WTC11 (cell line): Measurements from ENCODE around the gene SPTB. TPM values are rescaled to one million over a fixed set of nuclear protein-coding genes. Genes with fewer than 3 reads are reported as not detected.

Experiments used
- ATAC-seq: fragments of 200-7000 bp; cut with Tn5 transposase; 2 replicates; pipeline ENCODE4 v1.10.0; 2021; ENCODE audit warnings: mild to moderate bottlenecking, moderate library complexity
- CTCF ChIA-PET: fragments of 300-600 bp; sonication (Branson Sonifier 250); formaldehyde crosslinking; loops from one replicate; lab custom pipeline; 2021; ENCODE audit warnings: antibody characterized with exemption; lab: Charles Lee
- POLR2A ChIA-PET: fragments of 350-600 bp; sonication (Branson Sonifier 250); formaldehyde crosslinking; loops from one replicate; lab custom pipeline; 2021; ENCODE audit warnings: antibody characterized with exemption; lab: Charles Lee
- DNase-seq: peaks from one replicate; pipeline ENCODE4 v3.0.0; 2021; ENCODE audit warnings: low spot score
- H3K27ac Mint-ChIP-seq: 2 replicates; pipeline ENCODE4 v1.8.0; 2021; ENCODE audit warnings: mixed read lengths
- H3K27me3 Mint-ChIP-seq: 2 replicates; pipeline ENCODE4 v1.8.0; 2021; ENCODE audit warnings: low read depth, mild to moderate bottlenecking, moderate library complexity, mixed read lengths
- H3K36me3 Mint-ChIP-seq: 2 replicates; pipeline ENCODE4 v1.8.0; 2021; ENCODE audit warnings: mixed read lengths
- H3K4me1 Mint-ChIP-seq: 2 replicates; pipeline ENCODE4 v1.8.0; 2022; ENCODE audit warnings: mixed read lengths
- H3K4me3 Mint-ChIP-seq: 2 replicates; pipeline ENCODE4 v1.8.0; 2021; ENCODE audit warnings: mild to moderate bottlenecking, moderate library complexity, mixed read lengths
- H3K9me3 Mint-ChIP-seq: 2 replicates; pipeline ENCODE4 v1.8.0; 2021; ENCODE audit warnings: mixed read lengths
- KAT7 ChIP-seq: sonication (generic); formaldehyde crosslinking; IDR thresholded peaks from 2 replicates; pipeline ENCODE4 v1.8.1; 2023; ENCODE audit warnings: missing genetic modification reagents, mild to moderate bottlenecking, borderline replicate concordance
- SP1 ChIP-seq: sonication (generic); formaldehyde crosslinking; conservative IDR thresholded peaks from 2 replicates; pipeline ENCODE4 v1.8.1; 2022; ENCODE audit warnings: missing genetic modification reagents
- ZMAT4 ChIP-seq: fragments of 250-450 bp; sonication (Bioruptor Pico); IDR thresholded peaks from 2 replicates; pipeline ENCODE4 v1.9.0; 2021; ENCODE audit warnings: mild to moderate bottlenecking
- ZNF121 ChIP-seq: sonication (generic); formaldehyde crosslinking; IDR thresholded peaks from 2 replicates; pipeline ENCODE4 v1.8.0; 2023; ENCODE audit warnings: missing genetic modification reagents
- total RNA-seq: library from RNA; stranded (reverse); gene quantifications from 3 replicates; pipeline ENCODE4 v1.2.3, GENCODE V29; 2021
- TF ChIP-seq, protein P1 (sequence below): sonication (generic); formaldehyde crosslinking; IDR thresholded peaks from 2 replicates; pipeline ENCODE4 v1.8.0; 2022; ENCODE audit warnings: mild to moderate bottlenecking, missing genetic modification reagents
- TF ChIP-seq, protein P2 (sequence below): sonication (generic); formaldehyde crosslinking; IDR thresholded peaks from 2 replicates; pipeline ENCODE4 v1.8.1; 2023; ENCODE audit warnings: mild to moderate bottlenecking, missing genetic modification reagents
- TF ChIP-seq, protein P3 (sequence below): fragments of 250-450 bp; sonication (Bioruptor Pico); conservative IDR thresholded peaks from 2 replicates; pipeline ENCODE4 v1.9.0; 2021; ENCODE audit warnings: mild to moderate bottlenecking
- TF ChIP-seq, protein P4 (sequence below): sonication (generic); formaldehyde crosslinking; IDR thresholded peaks from 2 replicates; pipeline ENCODE4 v1.8.0; 2023; ENCODE audit warnings: mild to moderate bottlenecking, missing genetic modification reagents
- TF ChIP-seq, protein P5 (sequence below): sonication (generic); formaldehyde crosslinking; IDR thresholded peaks from 2 replicates; pipeline ENCODE4 v1.8.0; 2023; ENCODE audit warnings: missing genetic modification reagents, mild to moderate bottlenecking, borderline replicate concordance
- TF ChIP-seq, protein P6 (sequence below): sonication (generic); formaldehyde crosslinking; IDR thresholded peaks from 2 replicates; pipeline ENCODE4 v1.8.1; 2023; ENCODE audit warnings: mild to moderate bottlenecking, missing genetic modification reagents, borderline replicate concordance

SPTB gene
- total RNA-seq, 1 experiment from 2014 or later = 3.2 TPM

DNA sequence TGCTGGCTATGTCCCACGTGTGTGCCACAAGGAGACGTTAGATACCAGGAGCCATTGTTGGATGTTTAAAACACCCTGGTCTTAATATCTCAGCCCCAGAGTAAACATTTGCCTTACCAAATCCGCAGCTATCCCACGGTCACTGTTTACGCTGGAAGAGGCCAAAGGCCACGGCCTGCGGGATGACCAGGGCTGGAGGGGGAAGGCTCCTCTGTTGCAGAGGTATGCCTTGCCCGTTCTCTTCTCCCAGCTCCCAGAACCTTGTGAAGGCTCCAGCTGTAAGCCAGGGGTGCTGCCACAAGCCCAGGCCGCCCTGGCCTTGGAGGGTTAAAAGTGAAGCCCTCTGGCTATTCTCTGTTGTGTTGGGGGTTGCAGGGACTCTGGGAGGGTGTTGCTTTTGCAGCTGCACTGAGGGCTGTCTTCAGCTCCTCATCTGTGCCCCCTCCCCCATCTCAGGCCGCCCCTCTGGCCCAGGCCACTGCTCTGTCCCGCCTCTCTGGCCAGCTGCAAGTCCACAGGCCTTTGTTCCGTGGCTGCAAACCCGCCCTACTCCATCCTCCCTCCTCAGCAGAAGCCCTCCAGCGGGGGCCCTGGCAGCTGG is 173.0 kb downstream of the SPTB start:
- H3K36me3 Mint-ChIP-seq = peaks cover 6% of the 10 kb centered on the region
- POLR2A ChIA-PET = interaction anchor here (1.1 to 6.7 kb wide), 5 partner anchors 8 to 24 kb away, joined by 3 to 52 read pairs (median 3); no protein-coding TSS in a partner anchor
- CTCF ChIA-PET = interaction anchor here (0.7 to 5.9 kb wide), 11 partner anchors 10 to 166 kb away, joined by 3 to 40 read pairs (median 4); partner anchors contain the start of gene HSPA2
- H3K4me3 Mint-ChIP-seq = peak overlapping the region; percentile 84
- peaks cover under 1% of the 10 kb centered on the region; the same call in 1 of the 2 replicates for H3K9me3 Mint-ChIP-seq
- TF ChIP-seq, protein P1, sequence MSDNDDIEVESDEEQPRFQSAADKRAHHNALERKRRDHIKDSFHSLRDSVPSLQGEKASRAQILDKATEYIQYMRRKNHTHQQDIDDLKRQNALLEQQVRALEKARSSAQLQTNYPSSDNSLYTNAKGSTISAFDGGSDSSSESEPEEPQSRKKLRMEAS = 0 out of 2 replicates have a peak, but pooled peaks have one; percentile 39
- no peak for TF ChIP-seq ZMAT4 (CRISPR knock-in tag)
- 0 out of 2 replicates have a peak, but pooled peaks have one; percentile 31 for TF ChIP-seq SP1
- TF ChIP-seq, protein P2, sequence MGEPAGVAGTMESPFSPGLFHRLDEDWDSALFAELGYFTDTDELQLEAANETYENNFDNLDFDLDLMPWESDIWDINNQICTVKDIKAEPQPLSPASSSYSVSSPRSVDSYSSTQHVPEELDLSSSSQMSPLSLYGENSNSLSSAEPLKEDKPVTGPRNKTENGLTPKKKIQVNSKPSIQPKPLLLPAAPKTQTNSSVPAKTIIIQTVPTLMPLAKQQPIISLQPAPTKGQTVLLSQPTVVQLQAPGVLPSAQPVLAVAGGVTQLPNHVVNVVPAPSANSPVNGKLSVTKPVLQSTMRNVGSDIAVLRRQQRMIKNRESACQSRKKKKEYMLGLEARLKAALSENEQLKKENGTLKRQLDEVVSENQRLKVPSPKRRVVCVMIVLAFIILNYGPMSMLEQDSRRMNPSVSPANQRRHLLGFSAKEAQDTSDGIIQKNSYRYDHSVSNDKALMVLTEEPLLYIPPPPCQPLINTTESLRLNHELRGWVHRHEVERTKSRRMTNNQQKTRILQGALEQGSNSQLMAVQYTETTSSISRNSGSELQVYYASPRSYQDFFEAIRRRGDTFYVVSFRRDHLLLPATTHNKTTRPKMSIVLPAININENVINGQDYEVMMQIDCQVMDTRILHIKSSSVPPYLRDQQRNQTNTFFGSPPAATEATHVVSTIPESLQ (CRISPR knock-in tag) = no peak
- no peak for TF ChIP-seq KAT7 (CRISPR knock-in tag)
- TF ChIP-seq, protein P3, sequence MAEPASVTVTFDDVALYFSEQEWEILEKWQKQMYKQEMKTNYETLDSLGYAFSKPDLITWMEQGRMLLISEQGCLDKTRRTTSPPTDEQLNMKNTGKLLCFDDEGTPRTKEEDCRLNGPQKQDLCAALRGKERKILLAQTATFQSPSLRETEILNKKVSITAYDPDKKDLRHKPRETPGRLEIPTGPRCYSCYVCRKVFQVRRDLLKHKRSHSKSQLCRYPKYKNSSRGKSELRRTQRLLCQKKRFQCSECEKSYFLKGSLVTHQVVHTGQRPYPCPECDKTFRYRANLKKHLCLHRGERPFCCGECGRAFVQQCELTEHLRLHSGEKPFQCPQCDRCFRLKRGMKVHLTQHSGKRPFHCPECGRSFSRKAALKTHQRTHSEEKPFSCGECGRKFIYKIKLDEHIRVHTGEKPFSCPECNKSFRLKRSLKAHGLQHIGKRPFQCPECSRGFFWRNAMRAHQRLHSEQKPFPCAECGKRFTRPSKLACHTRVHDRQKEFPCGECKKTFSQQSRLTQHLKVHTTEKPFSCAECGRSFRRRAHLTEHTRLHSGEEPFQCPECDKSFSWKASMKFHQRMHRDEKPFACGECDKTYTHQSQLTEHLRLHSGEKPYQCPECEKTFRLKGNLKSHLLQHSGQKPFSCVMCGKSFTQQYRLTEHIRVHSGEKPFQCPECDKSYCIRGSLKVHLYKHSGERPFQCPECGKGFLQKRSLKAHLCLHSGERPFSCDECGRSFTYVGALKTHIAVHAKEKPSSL (CRISPR knock-in tag) = no peak
- TF ChIP-seq, protein P4, sequence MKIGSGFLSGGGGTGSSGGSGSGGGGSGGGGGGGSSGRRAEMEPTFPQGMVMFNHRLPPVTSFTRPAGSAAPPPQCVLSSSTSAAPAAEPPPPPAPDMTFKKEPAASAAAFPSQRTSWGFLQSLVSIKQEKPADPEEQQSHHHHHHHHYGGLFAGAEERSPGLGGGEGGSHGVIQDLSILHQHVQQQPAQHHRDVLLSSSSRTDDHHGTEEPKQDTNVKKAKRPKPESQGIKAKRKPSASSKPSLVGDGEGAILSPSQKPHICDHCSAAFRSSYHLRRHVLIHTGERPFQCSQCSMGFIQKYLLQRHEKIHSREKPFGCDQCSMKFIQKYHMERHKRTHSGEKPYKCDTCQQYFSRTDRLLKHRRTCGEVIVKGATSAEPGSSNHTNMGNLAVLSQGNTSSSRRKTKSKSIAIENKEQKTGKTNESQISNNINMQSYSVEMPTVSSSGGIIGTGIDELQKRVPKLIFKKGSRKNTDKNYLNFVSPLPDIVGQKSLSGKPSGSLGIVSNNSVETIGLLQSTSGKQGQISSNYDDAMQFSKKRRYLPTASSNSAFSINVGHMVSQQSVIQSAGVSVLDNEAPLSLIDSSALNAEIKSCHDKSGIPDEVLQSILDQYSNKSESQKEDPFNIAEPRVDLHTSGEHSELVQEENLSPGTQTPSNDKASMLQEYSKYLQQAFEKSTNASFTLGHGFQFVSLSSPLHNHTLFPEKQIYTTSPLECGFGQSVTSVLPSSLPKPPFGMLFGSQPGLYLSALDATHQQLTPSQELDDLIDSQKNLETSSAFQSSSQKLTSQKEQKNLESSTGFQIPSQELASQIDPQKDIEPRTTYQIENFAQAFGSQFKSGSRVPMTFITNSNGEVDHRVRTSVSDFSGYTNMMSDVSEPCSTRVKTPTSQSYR = peak; percentile 94
- TF ChIP-seq, protein P5, sequence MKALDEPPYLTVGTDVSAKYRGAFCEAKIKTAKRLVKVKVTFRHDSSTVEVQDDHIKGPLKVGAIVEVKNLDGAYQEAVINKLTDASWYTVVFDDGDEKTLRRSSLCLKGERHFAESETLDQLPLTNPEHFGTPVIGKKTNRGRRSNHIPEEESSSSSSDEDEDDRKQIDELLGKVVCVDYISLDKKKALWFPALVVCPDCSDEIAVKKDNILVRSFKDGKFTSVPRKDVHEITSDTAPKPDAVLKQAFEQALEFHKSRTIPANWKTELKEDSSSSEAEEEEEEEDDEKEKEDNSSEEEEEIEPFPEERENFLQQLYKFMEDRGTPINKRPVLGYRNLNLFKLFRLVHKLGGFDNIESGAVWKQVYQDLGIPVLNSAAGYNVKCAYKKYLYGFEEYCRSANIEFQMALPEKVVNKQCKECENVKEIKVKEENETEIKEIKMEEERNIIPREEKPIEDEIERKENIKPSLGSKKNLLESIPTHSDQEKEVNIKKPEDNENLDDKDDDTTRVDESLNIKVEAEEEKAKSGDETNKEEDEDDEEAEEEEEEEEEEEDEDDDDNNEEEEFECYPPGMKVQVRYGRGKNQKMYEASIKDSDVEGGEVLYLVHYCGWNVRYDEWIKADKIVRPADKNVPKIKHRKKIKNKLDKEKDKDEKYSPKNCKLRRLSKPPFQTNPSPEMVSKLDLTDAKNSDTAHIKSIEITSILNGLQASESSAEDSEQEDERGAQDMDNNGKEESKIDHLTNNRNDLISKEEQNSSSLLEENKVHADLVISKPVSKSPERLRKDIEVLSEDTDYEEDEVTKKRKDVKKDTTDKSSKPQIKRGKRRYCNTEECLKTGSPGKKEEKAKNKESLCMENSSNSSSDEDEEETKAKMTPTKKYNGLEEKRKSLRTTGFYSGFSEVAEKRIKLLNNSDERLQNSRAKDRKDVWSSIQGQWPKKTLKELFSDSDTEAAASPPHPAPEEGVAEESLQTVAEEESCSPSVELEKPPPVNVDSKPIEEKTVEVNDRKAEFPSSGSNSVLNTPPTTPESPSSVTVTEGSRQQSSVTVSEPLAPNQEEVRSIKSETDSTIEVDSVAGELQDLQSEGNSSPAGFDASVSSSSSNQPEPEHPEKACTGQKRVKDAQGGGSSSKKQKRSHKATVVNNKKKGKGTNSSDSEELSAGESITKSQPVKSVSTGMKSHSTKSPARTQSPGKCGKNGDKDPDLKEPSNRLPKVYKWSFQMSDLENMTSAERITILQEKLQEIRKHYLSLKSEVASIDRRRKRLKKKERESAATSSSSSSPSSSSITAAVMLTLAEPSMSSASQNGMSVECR (CRISPR knock-in tag) = peak; percentile 22; the same call in 1 of the 2 replicates
- TF ChIP-seq ZNF121 (CRISPR knock-in tag) = 0 out of 2 replicates have a peak, but pooled peaks have one; percentile 27
- TF ChIP-seq, all 79 proteins: peak for 5
- Mint-ChIP-seq H3K27ac (peak overlapping the region; percentile 66), H3K27me3 (no peaks in the 10 kb centered on the region), H3K4me1 (peaks cover 76% of the 10 kb centered on the region)
- peak; percentile 67 for DNase-seq
- ATAC-seq = peak; percentile 3

- ChIA-PET CTCF (interaction anchor here (0.7 to 5.9 kb wide), 8 partner anchors 10 to 166 kb away, joined by 4 to 40 read pairs (median 6); partner anchors contain the start of gene HSPA2), POLR2A (interaction anchor here (1.1 to 6.7 kb wide), 4 partner anchors 10 to 23 kb away, joined by 3 to 52 read pairs (median 4); no protein-coding TSS in a partner anchor)
- H3K36me3 Mint-ChIP-seq = peaks cover 5% of the 10 kb centered on the region; the same call in 1 of the 2 replicates
- H3K9me3 Mint-ChIP-seq = no peaks in the 10 kb centered on the region
- H3K4me1 Mint-ChIP-seq = peaks cover 81% of the 10 kb centered on the region
- DNase-seq = no peak
- no peak for ATAC-seq
- peak overlapping the region; percentile 84 for H3K4me3 Mint-ChIP-seq
- no peaks in the 10 kb centered on the region for H3K27me3 Mint-ChIP-seq
- peak overlapping the region; percentile 66; the same call in 1 of the 2 replicates for H3K27ac Mint-ChIP-seq
- TF ChIP-seq, protein P2 (CRISPR knock-in tag) = no peak
- TF ChIP-seq, protein P6, sequence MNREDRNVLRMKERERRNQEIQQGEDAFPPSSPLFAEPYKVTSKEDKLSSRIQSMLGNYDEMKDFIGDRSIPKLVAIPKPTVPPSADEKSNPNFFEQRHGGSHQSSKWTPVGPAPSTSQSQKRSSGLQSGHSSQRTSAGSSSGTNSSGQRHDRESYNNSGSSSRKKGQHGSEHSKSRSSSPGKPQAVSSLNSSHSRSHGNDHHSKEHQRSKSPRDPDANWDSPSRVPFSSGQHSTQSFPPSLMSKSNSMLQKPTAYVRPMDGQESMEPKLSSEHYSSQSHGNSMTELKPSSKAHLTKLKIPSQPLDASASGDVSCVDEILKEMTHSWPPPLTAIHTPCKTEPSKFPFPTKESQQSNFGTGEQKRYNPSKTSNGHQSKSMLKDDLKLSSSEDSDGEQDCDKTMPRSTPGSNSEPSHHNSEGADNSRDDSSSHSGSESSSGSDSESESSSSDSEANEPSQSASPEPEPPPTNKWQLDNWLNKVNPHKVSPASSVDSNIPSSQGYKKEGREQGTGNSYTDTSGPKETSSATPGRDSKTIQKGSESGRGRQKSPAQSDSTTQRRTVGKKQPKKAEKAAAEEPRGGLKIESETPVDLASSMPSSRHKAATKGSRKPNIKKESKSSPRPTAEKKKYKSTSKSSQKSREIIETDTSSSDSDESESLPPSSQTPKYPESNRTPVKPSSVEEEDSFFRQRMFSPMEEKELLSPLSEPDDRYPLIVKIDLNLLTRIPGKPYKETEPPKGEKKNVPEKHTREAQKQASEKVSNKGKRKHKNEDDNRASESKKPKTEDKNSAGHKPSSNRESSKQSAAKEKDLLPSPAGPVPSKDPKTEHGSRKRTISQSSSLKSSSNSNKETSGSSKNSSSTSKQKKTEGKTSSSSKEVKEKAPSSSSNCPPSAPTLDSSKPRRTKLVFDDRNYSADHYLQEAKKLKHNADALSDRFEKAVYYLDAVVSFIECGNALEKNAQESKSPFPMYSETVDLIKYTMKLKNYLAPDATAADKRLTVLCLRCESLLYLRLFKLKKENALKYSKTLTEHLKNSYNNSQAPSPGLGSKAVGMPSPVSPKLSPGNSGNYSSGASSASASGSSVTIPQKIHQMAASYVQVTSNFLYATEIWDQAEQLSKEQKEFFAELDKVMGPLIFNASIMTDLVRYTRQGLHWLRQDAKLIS (CRISPR knock-in tag) = no peak
Observed at GRCh38 chr14:64706119-64706592, 173.6 kb downstream of the SPTB start.
